SK-N-MC (cell line): ENCODE data around the gene NME4.
A peak's percentile ranks its signal among the peaks of the same experiment; 100 is the strongest.

ENCODE experiments used
- DNase-seq: peaks from one replicate; pipeline ENCODE4 v3.0.0-alpha.2; 2011; ENCODE audit warnings: low read depth, low spot score
- H3K27ac ChIP-seq: fragments of 200-600 bp; sonication (generic); 2 replicates; pipeline ENCODE4 v1.5.1; 2016; ENCODE audit warnings: mixed run types
- H3K36me3 ChIP-seq: fragments of 200-600 bp; sonication (generic); 2 replicates; pipeline ENCODE4 v1.6.1; 2017; ENCODE audit warnings: antibody characterized with exemption, low read length, mixed read lengths; ENCODE audit not compliant: insufficient read depth
- H3K4me3 ChIP-seq: fragments of 200-600 bp; sonication (generic); 2 replicates; pipeline ENCODE4 v1.5.1; 2016
- H3K9ac ChIP-seq: fragments of 200-600 bp; sonication (generic); 2 replicates; pipeline ENCODE4 v1.8.0; 2017; ENCODE audit warnings: mixed run types, mixed read lengths; ENCODE audit not compliant: insufficient read length
- H3K9me3 ChIP-seq: fragments of 200-600 bp; sonication (generic); 2 replicates; pipeline ENCODE4 v1.6.1; 2017; ENCODE audit warnings: low read depth, mild to moderate bottlenecking, antibody characterized with exemption, low read length, moderate library complexity, mixed read lengths
- EZH2 ChIP-seq: fragments of 200-600 bp; sonication (generic); IDR thresholded peaks from one replicate; pipeline ENCODE4 v1.6.1; 2017; ENCODE audit warnings: antibody characterized with exemption
- FOXP2 ChIP-seq: optimal IDR thresholded peaks from 2 replicates; pipeline ENCODE3; 2011; ENCODE audit warnings: mild to moderate bottlenecking, moderate library complexity; ENCODE audit not compliant: insufficient read depth; ENCODE audit errors: extremely low read length, control extremely low read depth
- POLR2AphosphoS5 ChIP-seq: IDR thresholded peaks from 2 replicates; pipeline ENCODE4 v1.6.1; 2012; ENCODE audit warnings: mild to moderate bottlenecking, low read depth, low read length, borderline replicate concordance

NME4 gene

DNA sequence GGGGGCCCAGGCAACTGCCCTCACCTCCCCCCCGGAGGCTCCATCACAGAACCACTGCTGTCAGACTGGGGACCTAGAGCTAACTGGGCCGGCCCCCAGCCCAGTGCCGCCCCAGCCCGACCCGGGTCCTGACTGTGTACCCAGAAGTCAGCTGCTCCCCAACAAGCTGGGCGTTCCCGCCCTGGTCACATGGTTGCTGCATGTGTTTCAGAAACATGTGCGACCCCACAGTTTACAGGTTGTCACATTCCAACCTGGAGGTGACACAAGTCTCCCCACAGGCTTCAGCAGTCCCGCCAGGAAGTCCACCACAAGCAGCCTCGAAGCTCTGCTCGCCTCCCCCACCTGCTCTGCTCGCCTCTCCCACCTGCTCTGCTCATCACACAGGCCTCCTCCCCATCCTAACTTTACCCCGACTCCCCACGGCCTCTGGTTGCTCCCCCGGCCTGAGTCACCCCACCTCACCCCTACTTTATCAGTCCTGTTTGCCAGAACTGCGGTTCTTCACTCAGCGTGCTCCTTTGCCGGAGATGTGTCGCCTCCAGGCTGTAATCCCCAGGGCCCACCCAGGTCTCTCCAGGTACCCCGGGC lies 27.6 kb upstream of the NME4 start:
- DNase-seq: no peak
- Histone ChIP-seq H3K9me3 (no peaks in the 10 kb centered on the region), H3K27ac (no peak overlapping the region), H3K36me3 (peaks cover 19% of the 10 kb centered on the region; the same call in 1 of the 2 replicates), H3K4me3 (peak overlapping the region; percentile 77), H3K9ac (peak overlapping the region; percentile 37)
- no peak for TF ChIP-seq EZH2
- no peak for TF ChIP-seq FOXP2
- no peak for TF ChIP-seq POLR2AphosphoS5

- Histone ChIP-seq H3K36me3 (peaks cover 19% of the 10 kb centered on the region; the same call in 1 of the 2 replicates), H3K9me3 (no peaks in the 10 kb centered on the region), H3K4me3 (peak overlapping the region; percentile 77), H3K9ac (peak overlapping the region; percentile 37), H3K27ac (no peak overlapping the region)
- DNase-seq: no peak
- TF ChIP-seq FOXP2 (no peak), EZH2 (no peak), POLR2AphosphoS5 (no peak)
Observed at GRCh38 chr16:369866-370436, 27.0 kb upstream of the NME4 start.

- Histone ChIP-seq H3K36me3 (peaks cover 19% of the 10 kb centered on the region; the same call in 1 of the 2 replicates), H3K27ac (peak within 1 kb of the TSS; percentile 90), H3K4me3 (peak within 1 kb of the TSS; percentile 77), H3K9ac (peak within 1 kb of the TSS; percentile 90), H3K9me3 (no peaks in the 10 kb centered on the region)
- DNase-seq: peak; percentile 75
- TF ChIP-seq EZH2 (no peak), FOXP2 (no peak), POLR2AphosphoS5 (peak; percentile 87)
Observed at GRCh38 chr16:370443-370842, 26.6 kb upstream of the NME4 start, which contains the start of gene MRPL28. TSS of gene MRPL28 (minus strand) at chr16:370538. CDS start at chr16:370218, 320 bp downstream.

DNA sequence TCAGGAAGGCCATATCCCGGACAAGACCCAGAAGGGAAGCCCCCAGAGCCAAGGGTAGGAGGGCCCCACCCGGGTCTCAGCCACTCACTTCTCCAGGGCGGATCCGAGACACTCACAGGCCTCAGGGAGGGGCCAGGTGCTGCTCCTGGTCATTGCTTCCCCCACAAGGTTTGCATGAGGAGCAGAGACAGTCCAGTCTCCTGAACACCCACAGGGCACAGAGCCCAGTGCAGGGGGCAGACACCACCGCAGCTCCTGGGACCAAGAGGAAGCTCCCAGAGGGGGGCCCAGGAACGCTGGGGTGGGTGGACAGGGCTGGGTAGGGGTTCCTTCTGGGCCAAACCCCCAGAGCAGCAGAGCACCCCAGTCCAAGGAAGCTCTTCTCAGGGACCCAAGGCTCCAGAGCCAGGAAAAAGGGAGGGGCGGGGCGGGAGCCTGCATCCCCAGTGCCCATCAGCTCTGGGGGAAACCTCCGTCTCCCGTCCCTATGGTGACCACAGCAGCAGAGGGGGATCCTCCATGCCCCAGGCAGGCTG lies 26.0 kb upstream of the NME4 start:
- Histone ChIP-seq H3K9ac (peak overlapping the region; percentile 90), H3K27ac (peak overlapping the region; percentile 90), H3K36me3 (peaks cover 19% of the 10 kb centered on the region; the same call in 1 of the 2 replicates), H3K9me3 (no peaks in the 10 kb centered on the region), H3K4me3 (peak overlapping the region; percentile 77)
- TF ChIP-seq POLR2AphosphoS5: no peak
- no peak for TF ChIP-seq EZH2
- DNase-seq: no peak

- DNase-seq: no peak
- H3K9ac ChIP-seq: no peak overlapping the region
- no peaks in the 10 kb centered on the region for H3K9me3 ChIP-seq
- no peak overlapping the region for H3K4me3 ChIP-seq
- H3K36me3 ChIP-seq: peaks cover 18% of the 10 kb centered on the region; the same call in 1 of the 2 replicates
- no peak for TF ChIP-seq POLR2AphosphoS5
- TF ChIP-seq FOXP2: no peak
- TF ChIP-seq EZH2: no peak
- H3K27ac ChIP-seq: no peak overlapping the region
Observed at GRCh38 chr16:371515-372301, 25.3 kb upstream of the NME4 start.

- H3K4me3 ChIP-seq: no peak overlapping the region
- no peak overlapping the region for H3K9ac ChIP-seq
- peaks cover 13% of the 10 kb centered on the region; the same call in 1 of the 2 replicates for H3K36me3 ChIP-seq
- TF ChIP-seq POLR2AphosphoS5: no peak
- no peak for TF ChIP-seq FOXP2
- TF ChIP-seq EZH2: no peak
- no peak overlapping the region for H3K27ac ChIP-seq
- no peaks in the 10 kb centered on the region for H3K9me3 ChIP-seq
- DNase-seq: no peak
Observed at GRCh38 chr16:372302-372983, 24.6 kb upstream of the NME4 start.

DNA sequence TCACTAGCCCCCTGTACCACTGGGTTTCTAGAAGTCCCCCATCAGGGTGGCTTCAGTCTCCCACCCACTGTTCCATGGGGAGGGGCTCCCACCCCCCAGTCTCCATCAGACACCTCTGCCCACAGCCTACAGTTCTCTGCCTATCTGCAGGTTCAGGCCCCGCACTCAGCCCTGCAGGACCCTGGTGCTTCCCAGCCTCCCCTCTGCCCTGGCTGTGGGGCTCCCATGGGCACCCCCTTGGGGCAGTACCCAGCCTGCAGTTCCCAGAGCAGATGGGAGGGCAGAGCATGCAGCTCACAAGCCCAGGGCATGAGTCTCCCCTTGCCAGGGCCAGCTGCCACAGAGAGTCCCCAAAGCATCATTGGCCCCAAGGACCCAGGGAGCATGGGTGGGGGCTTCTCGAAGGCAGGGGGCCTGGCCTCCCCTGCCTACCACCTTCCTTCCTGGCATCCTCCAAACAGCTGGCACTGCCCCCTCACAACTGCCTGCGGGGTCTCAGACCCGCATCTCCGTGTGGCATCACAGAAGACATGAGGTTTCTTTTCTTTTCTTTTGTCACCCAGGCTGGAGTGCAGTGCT lies 23.9 kb upstream of the NME4 start:
- TF ChIP-seq POLR2AphosphoS5: no peak
- no peak for TF ChIP-seq EZH2
- no peak for TF ChIP-seq FOXP2
- Histone ChIP-seq H3K36me3 (peaks cover 7% of the 10 kb centered on the region; the same call in 1 of the 2 replicates), H3K9me3 (no peaks in the 10 kb centered on the region), H3K4me3 (no peak overlapping the region), H3K9ac (no peak overlapping the region), H3K27ac (no peak overlapping the region)
- DNase-seq: no peak
